Measurements from ENCODE around the gene CD274. TPM values are rescaled to one million over a fixed set of nuclear protein-coding genes. Genes with fewer than 3 reads are reported as not detected.

Gene CD274
- total RNA-seq, 1 donor from 2014 or later, result 7.5 TPM

Other genes with a start within 250 kb of the CD274 start
- not detected in 2 replicates for gene INSL4, start 219.1 kb upstream of the CD274 start, total RNA-seq
- gene RLN2, start 145.8 kb upstream of the CD274 start, total RNA-seq, result 0.65 and 0.99 TPM in 2 replicates
- 0.22 TPM in 1 of 2 replicates, not detected in the other for gene RLN1, start 110.7 kb upstream of the CD274 start, total RNA-seq
- 5.0 and 5.2 TPM in 2 replicates for gene PLGRKT, start 12.6 kb upstream of the CD274 start, total RNA-seq
- gene PDCD1LG2, start 60.0 kb downstream of the CD274 start, total RNA-seq, result 1.4 and 1.5 TPM in 2 replicates
- 20.9 and 29.8 TPM in 2 replicates for gene RIC1, start 178.6 kb downstream of the CD274 start, total RNA-seq